B cell (primary cell): ENCODE measurements around the gene KIF27.

ENCODE experiments used
- CTCF ChIP-seq: fragments of 200-600 bp; IDR thresholded peaks from one replicate; pipeline ENCODE4 v1.8.0; 2022; ENCODE audit warnings: antibody characterized with exemption, mild to moderate bottlenecking
- EZH2 ChIP-seq: IDR thresholded peaks from 2 replicates; pipeline ENCODE4 v1.6.1; 2012; ENCODE audit warnings: borderline replicate concordance, low read depth, mild to moderate bottlenecking, moderate library complexity, low read length; ENCODE audit not compliant: insufficient read depth, poor library complexity, severe bottlenecking

DNA sequence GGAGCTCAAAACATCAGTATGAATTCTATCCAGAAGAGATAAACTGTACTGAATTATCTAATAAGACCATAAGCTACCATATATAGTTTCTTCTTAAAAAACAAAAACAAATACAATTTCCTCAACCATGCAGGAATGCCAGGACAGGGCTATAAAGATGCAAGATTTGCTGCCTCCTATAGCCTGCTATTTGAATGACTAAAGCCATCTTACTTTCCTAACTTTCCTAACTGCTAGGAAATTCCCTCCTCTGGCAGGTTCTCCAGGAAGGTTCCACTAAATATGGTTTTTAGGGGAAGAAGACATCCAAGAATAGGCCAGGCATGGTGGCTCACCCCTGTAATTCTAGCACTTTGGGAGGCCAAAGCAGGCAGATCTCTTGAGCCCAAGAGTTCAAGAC, 15.1 kb downstream of the KIF27 start:
- TF ChIP-seq CTCF (no peak), EZH2 (no peak)
